Measurements from ENCODE around the gene VEGFB.
A peak's percentile ranks its signal among the peaks of the same experiment; 100 is the strongest.

VEGFB gene

GRCh38 chr11:64265176-64266160 is 31.1 kb downstream of the VEGFB start:
- no peak for TF ChIP-seq CTCF (conservative IDR thresholded peaks at IDR 0.05; ENCODE audit: low read depth)

GRCh38 chr11:64266339-64266738 is 32.0 kb downstream of the VEGFB start:
- ChIA-PET POLR2A (ENCODE audit: low non-redundant PET) (no interaction called here), CTCF (interaction anchor here (0.9 to 1.0 kb wide), 2 partner anchors 16 to 62 kb away, joined by 3 to 5 read pairs; no protein-coding TSS in a partner anchor)
- no peak for TF ChIP-seq CTCF (conservative IDR thresholded peaks at IDR 0.05; ENCODE audit: low read depth)
- DNase-seq (ENCODE audit: low spot score), result peak; percentile 45
- peak overlapping the region; percentile 99 for H3K27ac ChIP-seq

More at GRCh38 chr11:64265176-64266160, 31.1 kb downstream of the VEGFB start:
- CTCF ChIA-PET, result interaction anchor here (0.6 to 1.0 kb wide), 6 partner anchors 14 to 84 kb away, joined by 3 to 5 read pairs (median 4); no protein-coding TSS in a partner anchor
- POLR2A ChIA-PET (ENCODE audit: low non-redundant PET), result interaction anchor here (0.9 to 1.0 kb wide), 2 partner anchors 12 to 19 kb away, joined by 3 to 6 read pairs; partner anchors contain the start of gene PPP1R14B
- peak overlapping the region; percentile 99 for H3K27ac ChIP-seq
- no peak for DNase-seq (ENCODE audit: low spot score)

- DNase-seq (ENCODE audit: low spot score), result no peak
- no peak for TF ChIP-seq CTCF (conservative IDR thresholded peaks at IDR 0.05; ENCODE audit: low read depth)
- peak overlapping the region; percentile 99 for H3K27ac ChIP-seq
- ChIA-PET CTCF (interaction anchor here (1.0 to 3.6 kb wide), 5 partner anchors 9 to 63 kb away, joined by 3 to 18 read pairs (median 5); partner anchors contain the start of genes CATSPERZ and PLCB3), POLR2A (ENCODE audit: low non-redundant PET) (interaction anchor here (0.7 to 1.6 kb wide), 3 partner anchors 10 to 23 kb away, joined by 4 to 7 read pairs (median 6); no protein-coding TSS in a partner anchor)
Measured at GRCh38 chr11:64267207-64267945, 33.0 kb downstream of the VEGFB start.

- POLR2A ChIA-PET (ENCODE audit: low non-redundant PET), result interaction anchor here (0.6 to 1.6 kb wide), 7 partner anchors 9 to 43 kb away, joined by 3 to 7 read pairs (median 4); no protein-coding TSS in a partner anchor
- CTCF ChIA-PET, result interaction anchor here (0.6 to 3.6 kb wide), 8 partner anchors 9 to 1388 kb away, joined by 3 to 18 read pairs (median 4); partner anchors contain the start of genes CATSPERZ, PLCB3 and SLC3A2
- no peak for DNase-seq (ENCODE audit: low spot score)
- peak overlapping the region; percentile 99 for H3K27ac ChIP-seq
- no peak for TF ChIP-seq CTCF (conservative IDR thresholded peaks at IDR 0.05; ENCODE audit: low read depth)
Measured at GRCh38 chr11:64268025-64268892, 33.9 kb downstream of the VEGFB start.

GRCh38 chr11:64268893-64269539 is 34.6 kb downstream of the VEGFB start:
- peak overlapping the region; percentile 99 for H3K27ac ChIP-seq

More at GRCh38 chr11:64268893-64269539, 34.6 kb downstream of the VEGFB start:
- no peak for TF ChIP-seq CTCF (conservative IDR thresholded peaks at IDR 0.05; ENCODE audit: low read depth)
- ChIA-PET CTCF (interaction anchor here (0.6 to 3.6 kb wide), 5 partner anchors 10 to 257 kb away, joined by 3 to 18 read pairs (median 3); partner anchors contain the start of genes CATSPERZ and PLCB3), POLR2A (ENCODE audit: low non-redundant PET) (interaction anchor here (0.6 to 1.6 kb wide), 5 partner anchors 16 to 43 kb away, joined by 3 to 7 read pairs (median 4); no protein-coding TSS in a partner anchor)
- no peak for DNase-seq (ENCODE audit: low spot score)
